IMR-90 (cell line): ENCODE measurements around the gene ADAMTS17. TPM values are rescaled to one million over a fixed set of nuclear protein-coding genes. Genes with fewer than 3 reads are reported as not detected.

Experiments
- ATAC-seq: fragments of 200-7000 bp; cut with Tn5 transposase; 2 replicates; pipeline ENCODE4 v1.9.1; 2020; ENCODE audit warnings: low read depth, mild to moderate bottlenecking, moderate library complexity
- BruUV-seq: library from RNA; stranded (reverse); fragments of 400-500 nt; replicated peaks from 2 replicates; lab custom pipeline; 2021; lab: Mats Ljungman, UMichigan
- CTCF ChIA-PET: fragments of 300-600 bp; formaldehyde crosslinking; extraction: SDS; loops from one replicate; lab custom pipeline; 2021; ENCODE audit warnings: antibody characterized with exemption; lab: Yijun Ruan, JAX
- POLR2A ChIA-PET: fragments of 300-600 bp; sonication (Branson Sonifier 250); formaldehyde crosslinking; loops from one replicate; lab custom pipeline; 2022; ENCODE audit warnings: antibody characterized with exemption; ENCODE audit not compliant: unreplicated experiment; lab: Charles Lee
- DNase-seq: peaks from one replicate; pipeline ENCODE4 v3.0.0; 2013
- H2AFZ ChIP-seq: replicated peaks from 2 replicates; pipeline ENCODE3; 2013; ENCODE audit warnings: low read length, mild to moderate bottlenecking; ENCODE audit not compliant: poor library complexity
- H2AK5ac ChIP-seq: 2 replicates; pipeline ENCODE4 v1.6.1; 2013; ENCODE audit warnings: low read depth, low read length, inconsistent platforms
- H2AK9ac ChIP-seq: replicated peaks from 2 replicates; pipeline ENCODE3; 2013; ENCODE audit warnings: mild to moderate bottlenecking, low read depth, low read length, moderate library complexity; ENCODE audit not compliant: poor library complexity
- H2BK120ac ChIP-seq: 2 replicates; pipeline ENCODE4 v1.6.1; 2013; ENCODE audit warnings: low read depth, low read length, inconsistent platforms
- H2BK15ac ChIP-seq: 3 replicates; pipeline ENCODE4 v1.6.1; 2013; ENCODE audit warnings: low read depth, low read length, inconsistent platforms
- H2BK20ac ChIP-seq: 2 replicates; pipeline ENCODE4 v1.6.1; 2013; ENCODE audit warnings: low read depth, mild to moderate bottlenecking, inconsistent platforms, low read length, moderate library complexity
- H2BK5ac ChIP-seq: 2 replicates; pipeline ENCODE4 v1.6.1; 2013; ENCODE audit warnings: mild to moderate bottlenecking, low read depth, low read length, inconsistent platforms; ENCODE audit not compliant: poor library complexity, severe bottlenecking
- H3K14ac ChIP-seq: replicated peaks from 2 replicates; pipeline ENCODE4 v1.6.1; 2013; ENCODE audit warnings: low read depth, low read length, inconsistent platforms
- H3K18ac ChIP-seq: 2 replicates; pipeline ENCODE4 v1.6.1; 2013; ENCODE audit warnings: low read depth, low read length, control low read depth
- H3K23ac ChIP-seq: 2 replicates; pipeline ENCODE4 v1.6.1; 2013; ENCODE audit warnings: low read depth, low read length, inconsistent platforms
- H3K27ac ChIP-seq: 2 replicates; pipeline ENCODE4 v1.5.1; 2013; ENCODE audit warnings: mild to moderate bottlenecking, control low read depth, low read length; ENCODE audit not compliant: insufficient read depth
- H3K27me3 ChIP-seq: 2 replicates; pipeline ENCODE4 v1.6.1; 2013; ENCODE audit warnings: low read length; ENCODE audit not compliant: control insufficient read depth, insufficient read depth
- H3K36me3 ChIP-seq: 2 replicates; pipeline ENCODE4 v1.6.1; 2013; ENCODE audit warnings: low read length, mixed read lengths; ENCODE audit not compliant: control insufficient read depth, insufficient read depth
- H3K4ac ChIP-seq: 2 replicates; pipeline ENCODE4 v1.6.1; 2013; ENCODE audit warnings: low read depth, low read length, inconsistent platforms
- H3K4me1 ChIP-seq: 2 replicates; pipeline ENCODE4 v1.6.1; 2013; ENCODE audit warnings: low read length, mixed read lengths; ENCODE audit not compliant: control insufficient read depth, insufficient read depth
- H3K4me2 ChIP-seq: 2 replicates; pipeline ENCODE4 v1.6.1; 2013; ENCODE audit warnings: low read depth, mild to moderate bottlenecking, control low read depth, low read length, moderate library complexity
- H3K4me3 ChIP-seq: 2 replicates; pipeline ENCODE4 v1.5.1; 2013; ENCODE audit warnings: low read depth, mild to moderate bottlenecking, control low read depth, low read length, moderate library complexity; ENCODE audit not compliant: insufficient read depth
- H3K56ac ChIP-seq: 2 replicates; pipeline ENCODE4 v1.6.1; 2013; ENCODE audit warnings: low read length, inconsistent platforms; ENCODE audit not compliant: insufficient read depth; ENCODE audit errors: extremely low read depth
- H3K79me1 ChIP-seq, 2 experiments: 2 replicates each; pipeline ENCODE4 v1.6.1; 2013; ENCODE audit warnings: low read length in 2 of 2, inconsistent platforms in 1 of 2, low read depth in 1 of 2
- H3K9ac ChIP-seq: 2 replicates; pipeline ENCODE4 v1.6.1; 2013; ENCODE audit warnings: low read depth, low read length, control low read depth
- H3K9me1 ChIP-seq: 2 replicates; pipeline ENCODE4 v1.6.1; 2013; ENCODE audit warnings: low read length, inconsistent platforms; ENCODE audit not compliant: insufficient read depth
- H3K9me3 ChIP-seq: 2 replicates; pipeline ENCODE4 v1.6.1; 2013; ENCODE audit warnings: low read length; ENCODE audit not compliant: control insufficient read depth, insufficient read depth
- H4K20me1 ChIP-seq: 2 replicates; pipeline ENCODE4 v1.6.1; 2013; ENCODE audit warnings: low read length, inconsistent platforms; ENCODE audit not compliant: insufficient read depth
- H4K5ac ChIP-seq: 2 replicates; pipeline ENCODE4 v1.6.1; 2013; ENCODE audit warnings: mild to moderate bottlenecking, low read depth, low read length, control low read depth
- H4K8ac ChIP-seq, 2 experiments: 2 replicates each; pipeline ENCODE4 v1.6.1; 2013; ENCODE audit warnings: low read depth in 2 of 2, low read length in 2 of 2, control low read depth in 1 of 2, inconsistent platforms in 1 of 2
- H4K91ac ChIP-seq: 2 replicates; pipeline ENCODE4 v1.6.1; 2013; ENCODE audit warnings: low read depth, low read length, inconsistent platforms; ENCODE audit not compliant: insufficient read depth
- FOS ChIP-seq: fragments of 150-350 bp; IDR thresholded peaks from 2 replicates; pipeline ENCODE4 v1.6.1; 2016; ENCODE audit warnings: low read depth, low read length
- WGBS, 2 experiments: methylation state at CpG; one replicate each; pipeline versions ENCODE4 v1.1.5 to v1.1.7; 2013; ENCODE audit warnings: missing lambda C conversion rate in 2 of 2; ENCODE audit not compliant: insufficient read length in 1 of 2; ENCODE audit errors: extremely low coverage in 2 of 2; 5-methylcytosine and 5-hydroxymethylcytosine counted together
- dilution Hi-C: fragments of 300-500 bp; cut with HindIII; formaldehyde crosslinking; loops from one replicate; pipeline ENCODE4 v1.14.3; 2018; ENCODE audit warnings: low sequenced_read_pairs; ENCODE audit not compliant: unreplicated experiment
- in situ Hi-C: fragments of 300-500 bp; cut with MboI; formaldehyde crosslinking; loops from 3 replicates; pipeline ENCODE4 v1.14.3; 2019; ENCODE audit warnings: low sequenced_read_pairs, inconsistent platforms, mixed read lengths
- intact Hi-C: fragments of 100-400 bp; cut with micrococcal nuclease; formaldehyde crosslinking; loops from 2 replicates; pipeline ENCODE4 v1.10.0; 2022
- polyA plus RNA-seq, 3 experiments: library from polyadenylated mRNA; depleted of rRNA; stranded (reverse); fragments of >200 nt; gene quantifications; 2 replicates each; pipeline ENCODE4 v1.2.3, GENCODE V29; 2012; ENCODE audit warnings: low replicate concordance in 1 of 3
- total RNA-seq: library from RNA; depleted of rRNA; stranded (reverse); fragments of >200 nt; gene quantifications from 2 replicates; pipeline ENCODE4 v1.2.3, GENCODE V29; 2012

ADAMTS17 gene
- total and polyA plus RNA-seq, 2 of the 4 experiments (the other 2 are of a cell fraction), result 0.03 TPM; not detected in 1

DNA sequence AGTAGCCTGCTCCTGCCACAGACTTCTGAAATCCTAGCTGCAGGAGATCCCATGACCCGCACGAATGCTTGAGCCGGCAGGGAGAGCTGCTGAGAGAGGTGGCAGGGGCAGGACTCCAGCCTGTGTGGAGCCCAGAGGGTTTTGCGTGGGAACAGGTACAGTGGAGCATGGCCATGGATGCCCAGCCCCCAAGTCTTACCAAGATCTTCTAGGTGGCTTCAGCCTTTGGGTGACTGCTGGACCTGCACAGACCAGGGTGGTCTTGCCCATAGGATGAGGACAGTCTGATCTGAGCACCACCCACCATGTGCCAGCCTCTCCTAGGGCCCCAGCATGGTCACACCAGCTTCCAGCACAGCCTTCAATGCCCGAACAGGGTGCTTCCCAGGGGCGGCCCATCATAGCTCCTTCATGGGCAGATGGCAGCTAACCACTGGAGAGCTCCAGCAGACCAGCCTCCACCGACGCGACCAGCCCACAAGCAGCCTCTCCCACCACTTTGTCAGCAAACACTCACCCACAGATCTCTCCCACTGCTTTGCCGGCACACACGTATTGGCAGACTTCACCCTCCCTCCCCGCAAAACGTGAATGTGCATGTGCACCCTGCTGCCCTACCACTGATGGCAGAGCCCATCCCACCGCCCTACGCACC, 56.0 kb downstream of the ADAMTS17 start:
- no peak overlapping the region for H4K8ac ChIP-seq
- H2AK5ac ChIP-seq, result no peak overlapping the region
- in situ Hi-C loops (no loop called here), intact Hi-C loops (no loop called here), dilution Hi-C loops (no loop called here)
- no peak overlapping the region for H4K5ac ChIP-seq
- no peak overlapping the region for H3K27ac ChIP-seq
- H3K56ac ChIP-seq, result no peak overlapping the region
- no peak overlapping the region for H3K23ac ChIP-seq
- no peak overlapping the region for H4K91ac ChIP-seq
- no peak overlapping the region for H3K14ac ChIP-seq
- ChIA-PET CTCF (no interaction called here), POLR2A (no interaction called here)
- no peak overlapping the region for H2BK5ac ChIP-seq
- no peak overlapping the region for H2BK120ac ChIP-seq
- WGBS, 2 experiments, result 70% methylated on average over 8 of the region's 15 CpGs; no CpG with 5 or more reads in 1 of the 2 experiments
- H3K4ac ChIP-seq, result no peak overlapping the region
- no peak for DNase-seq
- ATAC-seq, result no peak
- no peak overlapping the region for H3K4me2 ChIP-seq
- no peaks in the 10 kb centered on the region for H3K4me1 ChIP-seq
- H3K79me1 ChIP-seq, result no peaks in the 10 kb centered on the region
- no peaks in the 10 kb centered on the region for H3K36me3 ChIP-seq
- no peak overlapping the region for H2BK15ac ChIP-seq
- H3K9me3 ChIP-seq, result peaks cover 30% of the 10 kb centered on the region
- no peak overlapping the region for H2BK20ac ChIP-seq
- no peak for TF ChIP-seq FOS
- no peak overlapping the region for H3K9ac ChIP-seq
- BruUV-seq, result no TSS peak
- no peak overlapping the region for H2AFZ ChIP-seq
- no peaks in the 10 kb centered on the region for H3K9me1 ChIP-seq
- H3K18ac ChIP-seq, result no peak overlapping the region
- no peaks in the 10 kb centered on the region for H3K27me3 ChIP-seq
- no peak overlapping the region for H3K4me3 ChIP-seq
- H4K20me1 ChIP-seq, result no peaks in the 10 kb centered on the region
- no peak overlapping the region for H2AK9ac ChIP-seq
